ENCODE data around the gene CYB561. TPM values are rescaled to one million over a fixed set of nuclear protein-coding genes. Genes with fewer than 3 reads are reported as not detected.
A peak's percentile ranks its signal among the peaks of the same experiment; 100 is the strongest.

Gene CYB561
- polyA plus RNA-seq, 3 donors from 2014 or later = 13.7 to 22.4 (median 21.0) TPM

DNA sequence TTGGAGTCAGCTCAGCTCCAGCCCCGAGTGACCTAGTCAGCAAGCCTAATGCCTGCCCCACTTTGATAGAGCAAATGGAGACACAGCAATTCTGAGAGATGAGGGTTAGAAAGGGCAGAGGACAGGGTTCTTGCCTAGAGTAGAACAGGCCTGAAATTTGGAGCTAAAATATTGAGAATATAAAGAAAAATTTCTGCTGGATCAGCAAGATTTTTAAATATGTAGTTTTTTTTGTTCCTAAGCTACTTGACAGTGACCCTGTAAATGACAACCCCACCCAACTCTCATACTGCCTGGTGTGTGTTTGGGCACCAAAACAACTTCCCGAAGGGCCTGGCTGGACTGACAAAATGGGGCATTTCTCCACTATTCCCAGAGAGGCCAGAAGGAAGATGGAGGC, 26.7 kb downstream of the CYB561 start:
- H3K27ac Mint-ChIP-seq = peak overlapping the region in 1 of 6 donors; percentile 67

DNA sequence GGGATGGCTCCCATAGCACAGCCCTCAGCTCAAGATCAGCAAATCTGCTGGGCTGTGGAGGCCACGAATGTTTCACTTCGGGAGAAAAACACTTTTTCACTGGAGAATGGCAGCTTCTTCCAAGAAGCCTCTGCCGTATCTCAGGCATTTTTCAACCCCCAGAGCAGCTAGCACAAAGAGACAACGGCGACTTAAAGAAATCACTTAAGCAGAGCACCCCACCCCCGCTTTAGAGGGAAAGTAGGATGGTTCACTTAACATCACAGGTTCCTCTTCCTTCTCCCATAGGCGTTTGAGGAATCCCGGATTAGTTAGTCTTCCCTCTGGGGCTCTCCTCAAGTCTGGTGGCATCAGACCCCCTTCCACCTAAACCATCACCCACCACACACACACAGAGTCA, 27.6 kb downstream of the CYB561 start:
- Mint-ChIP-seq H3K4me3 (no peak overlapping the region), H3K9me3 (no peaks in the 10 kb centered on the region), H3K27me3 (ENCODE audit: low read depth in 3 of 3) (peaks cover 0 to 4% (median 2%) of the 10 kb centered on the region in 3 donors), H3K4me1 (peaks cover 14 to 17% of the 10 kb centered on the region in 2 donors), H3K36me3 (peaks cover 11 to 42% (median 15%) of the 10 kb centered on the region in 3 donors), H3K27ac (peak overlapping the region in 3 of 6 donors; percentile 37 to 55 (median 40))
- no peak for DNase-seq

More for the DNA sequence above, 26.7 kb downstream of the CYB561 start:
- Mint-ChIP-seq H3K27me3 (ENCODE audit: low read depth in 3 of 3) (peaks cover 0 to 4% (median 2%) of the 10 kb centered on the region in 3 donors), H3K4me3 (peak overlapping the region in 1 of 5 donors; percentile 25), H3K4me1 (peaks cover 14 to 17% of the 10 kb centered on the region in 2 donors), H3K9me3 (no peaks in the 10 kb centered on the region), H3K36me3 (peaks cover 11 to 38% (median 13%) of the 10 kb centered on the region in 3 donors)
- DNase-seq = no peak

DNA sequence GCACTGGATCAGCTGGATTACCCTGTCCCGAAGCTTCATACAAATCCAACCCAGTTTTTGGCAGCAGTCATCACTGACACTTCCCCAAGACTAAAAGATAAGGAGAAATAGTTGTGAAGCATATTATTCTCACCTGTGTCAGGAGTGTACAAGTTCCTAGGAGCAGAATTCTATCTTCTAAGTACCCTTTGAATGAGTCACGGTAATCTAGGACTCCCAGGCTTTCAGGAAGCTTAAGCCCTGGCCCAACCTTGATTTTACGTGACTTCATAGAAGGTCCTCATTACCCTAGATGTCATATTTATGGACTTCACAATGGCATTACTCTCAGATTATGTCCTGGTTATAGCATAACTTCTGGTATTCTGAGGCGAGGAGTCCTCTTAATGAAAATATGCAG, 31.9 kb downstream of the CYB561 start:
- Mint-ChIP-seq H3K36me3 (peaks cover 20 to 54% (median 23%) of the 10 kb centered on the region in 3 donors), H3K4me1 (peaks cover under 1 to 3% of the 10 kb centered on the region in 2 donors), H3K4me3 (no peak overlapping the region), H3K9me3 (no peaks in the 10 kb centered on the region), H3K27ac (no peak overlapping the region), H3K27me3 (ENCODE audit: low read depth in 3 of 3) (peaks cover 0 to 4% (median 2%) of the 10 kb centered on the region in 3 donors)
- no peak for DNase-seq

DNA sequence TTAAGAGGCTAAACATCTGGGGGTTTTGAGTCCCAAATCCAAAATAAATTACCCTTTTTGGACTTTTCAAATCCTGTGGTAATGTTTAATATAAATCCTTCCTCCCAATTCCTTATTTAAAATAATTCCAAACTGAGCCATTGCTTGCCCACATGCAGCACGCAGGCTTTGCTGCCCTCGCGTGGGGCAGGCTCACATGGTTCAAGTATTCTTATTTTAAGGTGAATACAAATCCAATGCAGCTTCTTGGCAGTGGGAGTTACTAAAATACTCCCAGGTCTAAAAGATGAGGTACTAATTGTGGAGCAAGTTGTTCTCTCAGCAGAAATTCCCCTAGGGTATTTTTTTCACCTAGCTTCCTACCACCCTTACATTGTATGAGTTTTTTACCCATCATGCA, 33.0 kb downstream of the CYB561 start:
- H3K4me1 Mint-ChIP-seq = no peaks in the 10 kb centered on the region
- no peaks in the 10 kb centered on the region for H3K9me3 Mint-ChIP-seq
- no peak overlapping the region for H3K4me3 Mint-ChIP-seq
- H3K27ac Mint-ChIP-seq = no peak overlapping the region
- H3K36me3 Mint-ChIP-seq = peaks cover 20 to 52% (median 23%) of the 10 kb centered on the region in 3 donors
- no peak for DNase-seq
- peaks cover 0 to 4% (median 0%) of the 10 kb centered on the region in 3 donors for H3K27me3 Mint-ChIP-seq (ENCODE audit: low read depth in 3 of 3)

DNA sequence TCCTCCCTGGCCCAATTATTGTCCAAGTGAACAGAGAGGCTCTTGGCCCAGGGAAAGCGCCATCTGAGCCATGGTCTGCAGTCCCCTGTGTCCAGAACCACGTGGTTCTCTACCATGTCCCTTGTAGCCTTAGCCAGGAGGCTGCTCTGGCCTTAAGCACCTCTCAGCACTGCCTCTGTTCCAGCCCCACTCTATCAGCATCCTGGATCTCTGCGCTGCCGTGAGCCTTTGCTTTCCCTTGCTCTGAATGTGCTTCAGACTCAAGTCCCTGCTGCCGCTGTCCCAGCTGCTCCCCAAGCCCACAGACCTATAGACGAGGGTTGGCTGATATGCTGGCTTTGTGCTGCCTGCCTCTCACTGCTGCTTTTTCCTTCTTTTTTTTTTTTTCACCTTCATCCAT, 33.9 kb downstream of the CYB561 start:
- DNase-seq = no peak
- no peak overlapping the region for H3K27ac Mint-ChIP-seq
- no peaks in the 10 kb centered on the region for H3K9me3 Mint-ChIP-seq
- no peak overlapping the region for H3K4me3 Mint-ChIP-seq
- no peaks in the 10 kb centered on the region for H3K4me1 Mint-ChIP-seq
- H3K27me3 Mint-ChIP-seq (ENCODE audit: low read depth in 3 of 3) = peaks cover 0 to 1% (median 0%) of the 10 kb centered on the region in 3 donors
- peaks cover 20 to 46% (median 23%) of the 10 kb centered on the region in 3 donors for H3K36me3 Mint-ChIP-seq

DNA sequence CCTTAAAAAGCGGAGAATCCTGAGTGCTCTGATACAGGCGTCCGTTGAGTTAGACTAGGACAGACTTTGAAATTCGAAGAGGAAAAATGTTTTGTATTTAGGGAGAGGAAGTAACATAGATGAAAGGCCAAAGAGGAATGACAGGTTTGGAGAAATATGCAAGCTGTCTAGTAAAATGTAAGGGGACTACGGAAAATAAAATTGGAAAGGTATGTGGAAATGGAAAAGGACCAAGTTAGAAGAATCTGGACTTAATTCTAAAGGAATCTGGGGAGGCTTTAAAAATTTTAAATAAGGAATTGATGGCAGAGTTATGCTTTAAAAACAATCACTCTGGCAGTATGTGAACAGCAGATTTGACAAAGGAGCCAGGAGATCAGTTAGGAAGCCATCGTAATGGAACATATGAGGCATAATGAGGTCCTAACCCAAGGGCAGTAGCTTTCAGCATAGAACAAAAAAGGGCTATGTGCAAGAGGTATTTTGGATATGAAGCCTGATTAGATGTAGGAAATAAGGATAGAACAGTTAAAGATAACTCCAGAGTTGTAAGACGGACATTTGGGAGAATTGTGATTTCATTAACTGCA, 38.3 kb downstream of the CYB561 start:
- H3K27ac Mint-ChIP-seq = no peak overlapping the region
- no peaks in the 10 kb centered on the region for H3K9me3 Mint-ChIP-seq
- H3K4me1 Mint-ChIP-seq = peaks cover 0 to 1% of the 10 kb centered on the region in 2 donors
- no peak overlapping the region for H3K4me3 Mint-ChIP-seq
- peaks cover 0 to 1% (median 0%) of the 10 kb centered on the region in 3 donors for H3K27me3 Mint-ChIP-seq (ENCODE audit: low read depth in 3 of 3)
- DNase-seq = no peak
- H3K36me3 Mint-ChIP-seq = peaks cover 7 to 23% (median 10%) of the 10 kb centered on the region in 3 donors

DNA sequence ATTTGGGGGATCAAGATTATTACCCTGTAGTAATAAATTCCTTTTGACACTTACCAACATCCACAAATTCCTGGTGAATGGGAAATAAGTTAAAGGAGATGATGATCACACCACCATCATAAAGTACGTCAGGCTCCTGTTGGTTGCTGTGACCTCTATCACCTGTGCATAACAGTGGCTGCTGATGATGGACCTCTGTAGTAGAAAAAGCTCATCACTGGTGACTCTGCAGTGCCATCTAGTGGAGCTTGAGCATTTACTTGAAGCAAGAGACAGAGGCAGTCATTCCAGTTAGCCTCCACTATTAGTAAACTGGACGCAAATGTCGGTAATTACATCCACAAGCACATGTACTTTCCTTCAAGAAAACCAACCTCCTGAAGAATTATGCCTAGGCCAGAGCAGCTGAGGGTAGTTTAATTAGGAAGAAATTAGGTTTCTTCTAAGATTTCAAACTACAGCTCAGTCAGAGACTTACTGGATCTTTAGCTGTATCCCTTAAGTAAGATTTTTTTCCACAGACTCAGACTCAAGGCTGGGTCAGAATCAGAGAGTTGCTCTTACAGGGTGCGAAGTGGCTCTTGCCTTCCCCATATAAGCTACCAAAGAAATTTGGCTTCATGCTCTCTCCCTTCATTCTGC, 39.3 kb downstream of the CYB561 start:
- Mint-ChIP-seq H3K9me3 (no peaks in the 10 kb centered on the region), H3K4me1 (peaks cover 0 to 1% of the 10 kb centered on the region in 2 donors), H3K27ac (peak overlapping the region in 1 of 6 donors; percentile 36), H3K27me3 (ENCODE audit: low read depth in 3 of 3) (peaks cover 0 to 1% (median 0%) of the 10 kb centered on the region in 3 donors), H3K36me3 (peaks cover 7 to 17% (median 9%) of the 10 kb centered on the region in 3 donors), H3K4me3 (no peak overlapping the region)
- DNase-seq = peak; percentile 42 to 62 (median 53)

DNA sequence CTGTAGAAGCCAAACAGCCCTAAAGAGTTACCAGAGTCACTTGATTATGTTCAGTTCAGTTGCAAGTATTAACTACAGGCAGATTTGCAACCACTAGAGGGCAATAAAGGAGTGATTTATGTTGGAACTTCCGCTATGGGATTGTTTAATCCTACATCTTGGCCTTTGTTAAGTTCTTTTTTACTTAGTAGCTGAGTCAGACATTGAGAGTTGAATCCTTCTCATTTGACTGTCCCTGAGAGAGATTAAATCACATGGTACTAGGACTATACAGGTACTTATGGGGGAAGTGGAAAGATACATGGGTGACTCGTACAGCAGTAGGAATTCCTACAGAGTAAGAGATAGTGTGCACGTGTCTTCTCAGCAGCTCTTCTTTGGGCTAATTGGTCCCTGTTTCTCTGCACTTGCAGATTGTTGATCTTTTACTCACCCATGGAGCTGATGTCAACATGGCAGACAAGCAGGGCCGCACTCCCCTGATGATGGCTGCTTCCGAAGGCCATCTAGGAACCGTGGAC, 40.3 kb downstream of the CYB561 start:
- peaks cover 7 to 21% (median 9%) of the 10 kb centered on the region in 3 donors for H3K36me3 Mint-ChIP-seq
- no peak overlapping the region for H3K4me3 Mint-ChIP-seq
- peaks cover 0 to 1% (median 0%) of the 10 kb centered on the region in 3 donors for H3K27me3 Mint-ChIP-seq (ENCODE audit: low read depth in 3 of 3)
- H3K9me3 Mint-ChIP-seq = no peaks in the 10 kb centered on the region
- H3K27ac Mint-ChIP-seq = no peak overlapping the region
- peaks cover 0 to 1% of the 10 kb centered on the region in 2 donors for H3K4me1 Mint-ChIP-seq
- DNase-seq = peak in 2 of 3 donors; percentile 7 to 27

DNA sequence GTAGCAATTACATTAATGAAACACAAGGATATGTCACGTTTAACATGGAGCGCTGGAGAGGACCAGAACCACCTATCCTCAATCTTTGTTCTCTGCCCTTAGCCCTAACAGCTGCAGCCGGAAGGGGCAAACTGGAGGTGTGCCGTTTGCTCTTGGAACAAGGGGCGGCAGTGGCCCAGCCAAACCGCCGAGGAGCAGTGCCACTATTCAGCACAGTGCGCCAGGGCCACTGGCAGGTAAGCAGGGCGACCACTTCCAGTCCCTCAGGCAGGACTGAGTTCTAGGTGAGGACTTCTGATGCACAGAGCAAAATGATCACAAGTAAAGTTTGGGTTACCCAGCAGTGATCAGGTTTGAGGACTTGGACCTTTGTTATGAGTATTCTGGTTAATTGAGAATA, 41.1 kb downstream of the CYB561 start:
- no peak for DNase-seq
- Mint-ChIP-seq H3K4me3 (no peak overlapping the region), H3K9me3 (no peaks in the 10 kb centered on the region), H3K27ac (no peak overlapping the region), H3K27me3 (ENCODE audit: low read depth in 3 of 3) (peaks cover 0 to 1% (median 0%) of the 10 kb centered on the region in 3 donors), H3K36me3 (peaks cover 7 to 21% (median 9%) of the 10 kb centered on the region in 3 donors), H3K4me1 (peaks cover 0 to 1% of the 10 kb centered on the region in 2 donors)

DNA sequence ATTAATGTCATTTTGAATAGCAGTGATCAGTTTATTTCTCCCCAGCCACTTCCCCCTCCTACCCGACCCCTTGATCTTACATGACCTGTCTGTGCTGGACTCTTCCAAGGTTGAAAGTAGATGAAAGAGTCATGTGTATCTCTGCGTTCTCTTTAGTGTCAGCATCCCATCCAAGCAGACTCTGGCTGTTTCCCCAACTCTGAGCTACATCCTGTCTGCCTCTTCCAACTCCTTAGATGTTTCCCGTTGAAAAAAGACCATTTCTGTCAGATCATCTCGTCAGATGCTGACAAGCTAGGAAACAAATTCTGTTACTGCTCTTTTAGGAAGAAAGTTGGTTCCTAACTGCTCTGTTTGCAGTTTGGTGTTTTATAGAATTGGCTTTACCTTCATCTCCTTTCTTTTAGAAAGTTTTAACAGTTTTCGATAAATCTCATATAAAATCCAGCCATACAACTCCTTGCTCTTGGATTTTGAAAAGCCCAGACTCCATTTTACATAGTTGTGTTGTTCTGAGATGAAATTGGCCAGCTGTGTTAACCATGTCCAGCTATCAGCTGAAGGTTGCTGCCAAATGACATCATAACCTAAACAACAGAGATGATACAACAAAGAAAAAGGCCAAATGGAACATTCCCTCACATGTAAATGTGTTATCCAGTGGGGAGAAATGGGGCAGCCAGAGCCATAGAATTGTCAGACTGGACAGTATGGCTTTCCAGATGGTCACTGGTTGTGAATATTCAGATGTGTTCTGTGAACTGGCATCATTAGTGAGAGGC, 43.5 kb downstream of the CYB561 start:
- Mint-ChIP-seq H3K27ac (peak overlapping the region in 1 of 6 donors; percentile 65), H3K27me3 (ENCODE audit: low read depth in 3 of 3) (no peaks in the 10 kb centered on the region), H3K36me3 (peaks cover 7 to 20% (median 14%) of the 10 kb centered on the region in 3 donors), H3K4me1 (peaks cover 0 to 1% of the 10 kb centered on the region in 2 donors), H3K9me3 (no peaks in the 10 kb centered on the region), H3K4me3 (no peak overlapping the region)
- DNase-seq = no peak

DNA sequence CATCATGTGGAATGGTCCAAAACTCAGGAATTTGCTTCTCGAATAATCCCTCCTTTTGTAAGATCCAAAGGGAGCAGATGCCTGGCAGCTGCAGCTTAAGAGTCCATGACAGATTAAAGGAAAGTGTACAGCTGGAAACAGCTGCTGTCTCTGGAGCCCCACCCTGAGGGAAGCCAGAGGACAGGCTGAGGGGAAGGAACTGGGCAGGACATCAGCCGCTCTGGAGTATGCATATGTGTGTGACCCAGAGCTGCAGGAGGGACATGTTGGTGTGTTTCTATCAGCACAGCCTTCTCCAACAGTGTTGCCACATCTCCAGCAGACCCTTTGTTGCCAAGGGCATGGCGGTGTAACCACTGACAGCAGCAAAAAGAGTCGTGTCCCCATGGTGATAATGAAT, 46.2 kb downstream of the CYB561 start:
- Mint-ChIP-seq H3K27me3 (ENCODE audit: low read depth in 3 of 3) (no peaks in the 10 kb centered on the region), H3K27ac (no peak overlapping the region), H3K4me3 (no peak overlapping the region), H3K36me3 (peaks cover 10 to 31% (median 14%) of the 10 kb centered on the region in 3 donors), H3K9me3 (no peaks in the 10 kb centered on the region), H3K4me1 (no peaks in the 10 kb centered on the region)
- no peak for DNase-seq

DNA sequence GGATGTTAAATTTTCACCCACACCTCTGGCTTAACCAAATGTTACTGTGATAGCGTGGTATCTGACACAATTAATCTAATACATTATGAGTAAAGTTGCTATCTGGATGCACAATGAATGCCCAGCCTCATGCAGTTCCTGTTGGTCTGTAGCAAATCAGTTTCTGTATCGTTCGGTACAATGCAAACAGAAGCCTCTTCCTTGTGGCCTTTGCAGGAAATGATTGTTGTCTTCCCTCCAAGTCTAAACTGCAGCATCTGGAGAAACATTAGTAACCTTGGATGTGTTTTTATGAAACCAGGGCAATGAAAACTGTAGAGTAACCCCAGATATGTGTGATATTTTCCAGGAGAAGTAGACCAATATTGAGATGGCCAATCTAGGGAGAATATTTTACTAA, 46.8 kb downstream of the CYB561 start:
- no peaks in the 10 kb centered on the region for H3K27me3 Mint-ChIP-seq (ENCODE audit: low read depth in 3 of 3)
- DNase-seq = no peak
- H3K27ac Mint-ChIP-seq = no peak overlapping the region
- H3K36me3 Mint-ChIP-seq = peaks cover 10 to 36% (median 14%) of the 10 kb centered on the region in 3 donors
- H3K4me1 Mint-ChIP-seq = no peaks in the 10 kb centered on the region
- H3K9me3 Mint-ChIP-seq = no peaks in the 10 kb centered on the region
- no peak overlapping the region for H3K4me3 Mint-ChIP-seq

DNA sequence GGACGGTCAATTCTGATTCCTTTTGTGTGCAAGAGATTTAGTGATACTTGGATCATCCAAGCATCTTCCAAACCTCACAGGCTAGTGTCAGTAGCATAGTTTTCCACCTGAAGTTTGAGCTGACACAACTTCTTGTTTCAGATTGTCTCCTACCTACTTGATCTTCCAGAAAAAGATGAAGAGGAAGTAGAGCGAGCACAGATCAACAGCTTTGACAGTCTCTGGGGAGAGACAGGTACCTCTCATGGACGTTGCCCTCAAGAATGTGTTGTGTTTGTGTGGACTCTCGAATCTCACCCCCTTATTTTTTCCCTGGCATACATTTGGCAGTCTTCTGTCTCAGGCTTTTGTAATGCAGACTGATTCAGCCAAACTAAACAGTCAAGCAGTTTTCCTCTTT, 47.4 kb downstream of the CYB561 start:
- H3K27ac Mint-ChIP-seq = no peak overlapping the region
- no peak overlapping the region for H3K4me3 Mint-ChIP-seq
- no peaks in the 10 kb centered on the region for H3K27me3 Mint-ChIP-seq (ENCODE audit: low read depth in 3 of 3)
- H3K36me3 Mint-ChIP-seq = peaks cover 10 to 40% (median 14%) of the 10 kb centered on the region in 3 donors
- H3K4me1 Mint-ChIP-seq = no peaks in the 10 kb centered on the region
- DNase-seq = no peak
- no peaks in the 10 kb centered on the region for H3K9me3 Mint-ChIP-seq
